HG02852 (cell line): Measurements from ENCODE around the gene VASH2.
"Not testable (repeated sequence)": the region's sequence is repeated elsewhere in the genome, so short reads cannot be mapped to it uniquely, and the experiment has no call there.

Experiments
- ATAC-seq: cut with Tn5 transposase; IDR thresholded peaks from one replicate; pipeline ENCODE4 v1.9.1; 2021; ENCODE audit warnings: mild to moderate bottlenecking, moderate library complexity; ENCODE audit not compliant: unreplicated experiment

Gene VASH2

GRCh38 chr1:212950243-212951125, at the start of gene VASH2:
Gene VASH2 (plus strand): TSS chr1:212950541. CDS start chr1:212951543, 1,002 bp downstream.
- peak; percentile 93 for ATAC-seq

DNA sequence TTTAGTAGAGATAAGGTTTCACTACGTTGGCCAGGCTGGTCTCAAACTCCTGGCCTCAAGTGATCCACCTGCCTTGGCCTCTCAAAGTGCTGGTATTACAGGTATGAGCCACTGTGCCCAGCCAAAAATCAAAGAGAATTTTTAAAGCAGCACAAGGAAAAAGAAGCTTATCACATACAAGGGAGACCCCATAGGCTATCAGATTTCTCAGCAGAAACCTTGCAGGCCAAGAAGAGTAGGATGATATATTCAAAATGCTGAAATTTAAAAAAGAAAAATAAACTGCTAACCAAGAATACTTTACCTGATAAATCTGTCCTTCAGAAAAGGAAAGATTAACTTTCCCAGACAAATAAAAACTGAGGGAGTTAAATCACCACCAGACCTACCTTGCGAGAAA, 49.1 kb upstream of the VASH2 start:
- no peak for ATAC-seq

- no peak for ATAC-seq
These were observed 48.3 kb upstream of the VASH2 start for GRCh38 chr1:212902054-212902453.

DNA sequence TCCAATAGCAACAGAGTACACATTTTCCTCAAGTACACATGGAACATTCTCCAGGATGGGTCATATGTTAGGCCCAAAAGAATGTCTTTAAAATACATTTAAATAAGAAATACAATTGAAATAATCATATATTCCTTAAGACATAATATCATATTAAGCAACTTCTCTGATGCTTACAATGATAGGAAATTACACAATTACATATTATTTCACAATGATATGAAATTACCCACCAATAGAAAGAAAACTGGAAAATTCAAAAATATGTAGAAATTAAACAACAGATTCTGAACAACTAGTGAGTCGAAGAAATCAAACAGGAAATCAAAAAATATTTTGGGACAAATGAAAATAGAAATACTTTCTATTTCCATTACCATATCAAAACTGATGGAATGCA, 46.7 kb upstream of the VASH2 start:
- ATAC-seq: no peak

GRCh38 chr1:212908071-212908470, 42.3 kb upstream of the VASH2 start:
- ATAC-seq: not testable (repeated sequence)

DNA sequence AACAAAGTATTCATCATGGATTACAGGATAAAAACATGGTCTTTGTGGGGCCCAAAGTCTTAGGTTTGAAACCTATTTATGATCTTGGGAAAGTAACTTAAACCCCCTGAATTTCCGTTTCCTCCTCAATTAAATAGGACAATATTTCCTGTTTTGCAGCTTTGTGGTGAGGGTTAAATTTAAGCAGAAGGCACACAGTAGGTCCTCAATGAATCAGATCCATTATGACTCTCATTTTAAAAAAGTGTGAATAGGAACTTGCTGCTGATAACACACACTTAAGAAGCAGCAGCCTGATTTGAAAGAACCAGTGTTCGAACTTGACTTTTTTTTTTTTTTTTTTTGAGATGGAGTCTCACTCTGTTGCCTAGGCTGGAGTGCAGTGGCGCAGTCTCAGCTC, 41.4 kb upstream of the VASH2 start:
- no peak for ATAC-seq

DNA sequence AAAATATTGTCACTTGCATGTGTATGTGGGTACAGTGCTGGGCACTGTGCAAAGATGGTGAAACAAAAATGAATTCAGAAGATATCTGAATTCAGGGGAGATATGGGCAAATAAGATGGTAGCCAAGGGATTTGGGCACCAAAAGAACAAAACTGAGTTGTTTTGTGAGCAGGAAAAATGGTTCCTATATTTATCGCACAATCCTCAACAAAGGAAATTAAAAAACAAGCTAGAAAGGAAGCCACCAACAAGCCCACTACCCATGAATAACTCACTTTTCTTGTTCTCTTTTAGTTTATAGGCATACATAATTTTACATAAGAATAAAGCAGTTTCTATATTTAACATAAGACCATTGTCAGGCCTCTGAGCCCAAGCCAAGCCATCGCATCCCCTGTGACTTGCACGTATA, 40.7 kb upstream of the VASH2 start:
- no peak for ATAC-seq

DNA sequence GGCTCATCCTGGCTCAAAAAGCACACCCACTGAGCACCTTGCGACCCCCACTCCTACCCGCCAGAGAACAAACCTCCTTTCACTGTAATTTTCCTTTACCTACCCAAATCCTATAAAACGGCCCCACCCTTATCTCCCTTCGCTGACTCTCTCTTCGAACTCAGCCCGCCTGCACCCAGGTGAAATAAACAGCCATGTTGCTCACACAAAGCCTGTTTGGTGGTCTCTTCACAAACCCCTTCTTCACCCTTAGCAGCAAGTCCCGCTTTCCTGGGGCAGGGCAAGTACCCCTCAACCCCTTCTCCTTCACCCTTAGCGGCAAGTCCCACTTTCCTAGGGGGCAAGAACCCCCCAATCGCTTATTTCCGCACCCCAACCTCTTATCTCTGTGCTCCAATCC, 40.1 kb upstream of the VASH2 start:
- not testable (repeated sequence) for ATAC-seq

GRCh38 chr1:212913638-212914037, 36.7 kb upstream of the VASH2 start:
- ATAC-seq: not testable (repeated sequence)

GRCh38 chr1:212914110-212914509, 36.2 kb upstream of the VASH2 start:
- not testable (repeated sequence) for ATAC-seq

- no peak for ATAC-seq
These were observed 35.6 kb upstream of the VASH2 start for GRCh38 chr1:212914789-212915188.

DNA sequence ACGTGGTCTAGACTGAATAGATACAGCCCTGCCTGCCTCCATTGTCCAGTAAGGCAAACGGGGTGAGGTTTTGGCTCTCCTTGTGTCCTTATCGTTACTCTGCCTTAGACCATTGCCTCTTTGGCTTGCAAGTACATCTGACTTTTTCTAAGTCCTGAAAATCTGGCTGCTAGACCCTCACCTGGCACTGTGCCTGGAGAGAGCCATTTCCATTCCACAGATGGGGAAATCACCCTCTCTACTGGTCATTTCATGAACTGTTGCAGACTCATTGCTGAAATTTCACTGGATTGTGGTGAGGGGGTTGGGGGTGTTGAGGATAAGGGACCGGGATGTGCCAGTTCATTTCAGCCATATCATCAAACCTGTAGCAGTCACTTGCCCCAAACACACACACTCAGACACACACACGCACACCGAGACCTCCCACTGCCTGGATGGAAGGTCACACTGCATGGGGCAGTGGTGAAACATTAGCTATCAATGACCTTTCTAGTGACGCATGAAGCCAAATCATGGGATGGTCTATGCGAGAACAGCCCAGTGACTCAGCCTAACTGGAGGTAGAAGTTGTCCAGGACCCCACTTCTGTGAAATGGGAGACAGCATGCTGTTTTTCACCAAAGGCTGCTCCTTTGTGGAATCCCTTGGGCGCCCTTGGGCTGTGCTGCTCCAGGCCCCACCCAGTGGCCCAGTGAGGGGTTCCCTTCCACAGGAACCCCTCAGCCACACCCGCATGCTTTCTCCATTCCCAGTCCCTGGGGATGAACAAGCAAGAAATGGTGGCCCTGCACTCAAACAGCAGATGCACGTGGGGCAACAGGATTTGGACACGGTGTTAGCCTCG, 34.9 kb upstream of the VASH2 start:
- no peak for ATAC-seq

DNA sequence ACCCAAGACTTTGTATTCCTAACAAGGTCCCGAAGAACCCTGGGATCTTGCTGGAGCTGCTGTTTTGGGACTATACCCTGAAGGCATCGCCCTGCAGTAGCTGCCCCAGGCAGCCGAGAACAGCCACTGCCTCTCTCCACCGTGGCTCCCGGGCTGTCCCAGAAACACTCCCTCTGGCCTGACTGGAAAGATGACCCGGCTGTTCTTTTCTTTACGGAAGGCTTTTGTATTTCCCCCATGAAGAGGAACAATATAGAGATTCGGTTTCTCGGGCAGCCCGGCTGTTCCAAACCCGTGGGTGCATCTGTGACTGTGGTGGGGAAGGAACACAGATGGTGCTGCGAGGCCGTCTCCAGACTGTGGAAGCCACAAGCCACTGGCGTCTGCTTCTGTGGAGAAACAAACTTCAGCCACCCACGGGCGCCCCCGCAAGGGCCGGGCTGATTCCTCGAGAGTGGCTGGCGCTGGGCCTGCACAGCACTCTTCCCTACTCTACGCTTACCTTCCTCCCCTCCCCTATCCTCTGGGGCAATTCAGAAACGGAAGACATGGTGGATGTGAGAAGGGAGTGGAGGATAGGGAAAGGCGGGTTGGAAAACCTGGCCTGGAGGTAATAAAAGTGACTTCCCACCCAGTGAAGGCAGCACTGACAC, 33.7 kb upstream of the VASH2 start:
- ATAC-seq: peak; percentile 59

- ATAC-seq: no peak
These were observed 33.2 kb upstream of the VASH2 start for GRCh38 chr1:212917134-212917485.

DNA sequence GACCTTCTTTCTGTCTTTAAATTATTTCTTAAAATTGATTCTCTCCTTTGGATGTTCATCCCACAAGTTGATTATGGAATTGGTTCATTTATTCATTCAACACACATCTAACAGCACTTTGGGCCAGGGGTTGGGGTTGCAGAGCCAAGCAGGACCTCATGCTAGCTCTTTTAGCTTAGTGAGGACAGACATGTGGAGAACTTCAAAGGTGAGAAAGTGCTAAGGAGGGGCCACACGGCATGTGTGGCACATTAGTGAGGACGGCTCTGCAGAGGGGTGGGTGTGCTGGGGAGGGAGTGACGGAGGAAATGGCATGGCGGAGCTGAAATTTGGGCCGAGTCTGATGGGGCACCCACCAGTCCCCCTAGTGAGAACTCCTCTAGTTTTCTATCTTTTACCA, 32.5 kb upstream of the VASH2 start:
- ATAC-seq: no peak

GRCh38 chr1:212918824-212919223, 31.5 kb upstream of the VASH2 start:
- no peak for ATAC-seq

- no peak for ATAC-seq
These were observed 30.1 kb upstream of the VASH2 start for GRCh38 chr1:212920246-212920645.

DNA sequence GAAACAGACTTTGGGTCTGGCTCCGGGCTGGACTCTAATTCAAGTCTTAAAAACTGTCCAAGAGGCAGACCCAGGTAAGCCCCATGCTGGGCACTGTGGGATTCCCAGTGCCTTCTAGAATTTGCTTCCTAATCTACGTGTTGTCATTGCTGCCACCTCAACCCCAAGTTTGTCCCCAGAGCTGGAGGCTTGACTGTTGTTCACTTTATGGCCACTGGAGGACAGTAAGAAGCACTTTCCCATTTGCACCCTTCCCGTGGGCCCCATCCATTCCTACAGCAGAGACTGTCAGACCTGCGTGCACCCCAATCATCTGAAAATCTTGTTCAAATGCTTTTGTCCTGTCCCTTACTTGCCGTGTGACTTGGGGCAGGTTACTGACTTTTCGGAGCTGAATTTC, 29.4 kb upstream of the VASH2 start:
- no peak for ATAC-seq

DNA sequence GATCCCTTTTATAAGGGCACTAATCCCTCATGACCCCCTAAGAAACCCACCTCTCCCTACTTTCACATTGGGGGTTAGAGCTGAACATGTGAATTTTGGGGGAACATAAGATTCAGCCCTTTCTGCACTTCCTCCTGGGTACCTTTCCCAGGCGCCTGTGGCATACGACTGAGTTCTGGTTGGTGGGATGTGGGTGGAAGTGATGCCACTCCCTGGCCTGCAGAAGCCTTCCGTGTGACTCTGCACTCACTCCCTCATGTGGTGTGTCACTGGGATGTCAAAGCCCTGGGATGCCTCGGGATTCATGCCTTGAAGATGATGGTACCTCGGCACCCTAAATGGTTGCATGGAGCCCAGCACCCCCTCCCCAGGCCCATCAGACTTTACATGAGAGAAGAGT, 28.3 kb upstream of the VASH2 start:
- no peak for ATAC-seq

- ATAC-seq: no peak
These were observed 24.0 kb upstream of the VASH2 start for GRCh38 chr1:212926372-212926771.
